Ishikawa (cell line): ENCODE results near the gene TMEM80.

Source experiments
- CREB1 ChIP-seq: IDR thresholded peaks from 2 replicates; pipeline ENCODE4 v1.6.1; 2012; ENCODE audit warnings: low read depth
- EGR1 ChIP-seq: IDR thresholded peaks from 2 replicates; pipeline ENCODE4 v1.6.1; 2012
- EP300 ChIP-seq: IDR thresholded peaks from 2 replicates; pipeline ENCODE4 v1.6.1; 2012; ENCODE audit warnings: borderline replicate concordance
- FOXM1 ChIP-seq: IDR thresholded peaks from 2 replicates; pipeline ENCODE4 v1.6.1; 2012; ENCODE audit warnings: low read depth, borderline replicate concordance
- NFIC ChIP-seq: IDR thresholded peaks from 2 replicates; pipeline ENCODE4 v1.6.1; 2012
- RAD21 ChIP-seq: IDR thresholded peaks from 2 replicates; pipeline ENCODE4 v1.6.1; 2012; ENCODE audit warnings: low read depth
- TAF1 ChIP-seq: IDR thresholded peaks from 2 replicates; pipeline ENCODE4 v1.6.1; 2012; ENCODE audit warnings: low read depth, mild to moderate bottlenecking
- TCF12 ChIP-seq: IDR thresholded peaks from 2 replicates; pipeline ENCODE4 v1.6.1; 2012; ENCODE audit warnings: low read depth
- TEAD4 ChIP-seq: IDR thresholded peaks from 2 replicates; pipeline ENCODE4 v1.6.1; 2012
- USF1 ChIP-seq: IDR thresholded peaks from 2 replicates; pipeline ENCODE4 v1.6.1; 2012
- YY1 ChIP-seq: IDR thresholded peaks from 2 replicates; pipeline ENCODE4 v1.6.1; 2012; ENCODE audit warnings: low read depth
- ZBTB7A ChIP-seq: IDR thresholded peaks from 2 replicates; pipeline ENCODE4 v1.6.1; 2012; ENCODE audit warnings: low read depth
- TF ChIP-seq, protein P1 (sequence below): IDR thresholded peaks from 2 replicates; pipeline ENCODE4 v1.6.1; 2012; ENCODE audit warnings: low read depth, mild to moderate bottlenecking
- TF ChIP-seq, protein P2 (sequence below): IDR thresholded peaks from 2 replicates; pipeline ENCODE4 v1.6.1; 2012

TMEM80 gene

GRCh38 chr11:686451-687243 lies 9.0 kb upstream of the TMEM80 start:
- no peak for TF ChIP-seq CREB1
- TF ChIP-seq RAD21 = no peak
- TF ChIP-seq EGR1 = no peak
- TF ChIP-seq ZBTB7A = no peak
- TF ChIP-seq YY1 = no peak
- TF ChIP-seq, protein P1, sequence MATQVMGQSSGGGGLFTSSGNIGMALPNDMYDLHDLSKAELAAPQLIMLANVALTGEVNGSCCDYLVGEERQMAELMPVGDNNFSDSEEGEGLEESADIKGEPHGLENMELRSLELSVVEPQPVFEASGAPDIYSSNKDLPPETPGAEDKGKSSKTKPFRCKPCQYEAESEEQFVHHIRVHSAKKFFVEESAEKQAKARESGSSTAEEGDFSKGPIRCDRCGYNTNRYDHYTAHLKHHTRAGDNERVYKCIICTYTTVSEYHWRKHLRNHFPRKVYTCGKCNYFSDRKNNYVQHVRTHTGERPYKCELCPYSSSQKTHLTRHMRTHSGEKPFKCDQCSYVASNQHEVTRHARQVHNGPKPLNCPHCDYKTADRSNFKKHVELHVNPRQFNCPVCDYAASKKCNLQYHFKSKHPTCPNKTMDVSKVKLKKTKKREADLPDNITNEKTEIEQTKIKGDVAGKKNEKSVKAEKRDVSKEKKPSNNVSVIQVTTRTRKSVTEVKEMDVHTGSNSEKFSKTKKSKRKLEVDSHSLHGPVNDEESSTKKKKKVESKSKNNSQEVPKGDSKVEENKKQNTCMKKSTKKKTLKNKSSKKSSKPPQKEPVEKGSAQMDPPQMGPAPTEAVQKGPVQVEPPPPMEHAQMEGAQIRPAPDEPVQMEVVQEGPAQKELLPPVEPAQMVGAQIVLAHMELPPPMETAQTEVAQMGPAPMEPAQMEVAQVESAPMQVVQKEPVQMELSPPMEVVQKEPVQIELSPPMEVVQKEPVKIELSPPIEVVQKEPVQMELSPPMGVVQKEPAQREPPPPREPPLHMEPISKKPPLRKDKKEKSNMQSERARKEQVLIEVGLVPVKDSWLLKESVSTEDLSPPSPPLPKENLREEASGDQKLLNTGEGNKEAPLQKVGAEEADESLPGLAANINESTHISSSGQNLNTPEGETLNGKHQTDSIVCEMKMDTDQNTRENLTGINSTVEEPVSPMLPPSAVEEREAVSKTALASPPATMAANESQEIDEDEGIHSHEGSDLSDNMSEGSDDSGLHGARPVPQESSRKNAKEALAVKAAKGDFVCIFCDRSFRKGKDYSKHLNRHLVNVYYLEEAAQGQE = no peak

- TF ChIP-seq TAF1 (no peak), RAD21 (no peak)
Observed at GRCh38 chr11:687751-688150, 7.9 kb upstream of the TMEM80 start.

DNA sequence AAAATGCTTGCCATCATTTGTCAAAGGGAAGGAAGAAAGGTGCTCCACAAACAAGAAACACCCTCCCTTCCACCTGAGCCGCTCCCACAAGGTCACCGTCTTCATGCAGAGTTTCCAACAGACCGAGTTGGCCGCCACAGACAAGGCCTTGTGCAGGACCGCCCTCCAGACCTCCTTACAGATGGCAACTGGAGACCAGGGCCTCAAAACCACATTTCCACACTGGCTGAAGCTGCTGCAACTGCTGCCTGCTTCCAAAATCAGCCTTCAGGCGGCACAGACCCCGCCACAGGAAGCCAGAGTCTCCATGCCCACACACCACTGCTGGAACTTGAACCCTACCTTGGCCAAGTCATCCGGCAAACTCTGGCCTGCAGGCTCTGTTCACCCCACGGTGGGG lies 6.9 kb upstream of the TMEM80 start:
- TF ChIP-seq CREB1 = no peak
- TF ChIP-seq NFIC = no peak
- TF ChIP-seq FOXM1 = no peak
- no peak for TF ChIP-seq TAF1
- TF ChIP-seq YY1 = no peak
- TF ChIP-seq EP300 = no peak
- TF ChIP-seq RAD21 = no peak
- TF ChIP-seq TEAD4 = no peak

- no peak for TF ChIP-seq EGR1
Observed at GRCh38 chr11:689625-690024, 6.0 kb upstream of the TMEM80 start.

GRCh38 chr11:690738-691633 lies 4.6 kb upstream of the TMEM80 start:
- no peak for TF ChIP-seq FOXM1
- no peak for TF ChIP-seq YY1
- TF ChIP-seq TEAD4 = no peak
- TF ChIP-seq ZBTB7A = no peak
- TF ChIP-seq NFIC = no peak
- no peak for TF ChIP-seq TCF12
- TF ChIP-seq EP300 = no peak
- no peak for TF ChIP-seq TAF1
- no peak for TF ChIP-seq USF1
- TF ChIP-seq, protein P2, sequence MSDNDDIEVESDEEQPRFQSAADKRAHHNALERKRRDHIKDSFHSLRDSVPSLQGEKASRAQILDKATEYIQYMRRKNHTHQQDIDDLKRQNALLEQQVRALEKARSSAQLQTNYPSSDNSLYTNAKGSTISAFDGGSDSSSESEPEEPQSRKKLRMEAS = no peak
- no peak for TF ChIP-seq RAD21
- TF ChIP-seq EGR1 = no peak
- TF ChIP-seq, protein P1 = no peak

GRCh38 chr11:691710-692590 lies 3.7 kb upstream of the TMEM80 start:
- TF ChIP-seq EP300 (no peak), FOXM1 (no peak)
